GM23248 (cell line): ENCODE results near the gene CFAP300. TPM values are rescaled to one million over a fixed set of nuclear protein-coding genes. Genes with fewer than 3 reads are reported as not detected.
A peak's percentile ranks its signal among the peaks of the same experiment; 100 is the strongest.

ENCODE experiments used
- DNase-seq: peaks from one replicate; pipeline ENCODE4 v3.0.0-alpha.2; 2015
- H2AFZ ChIP-seq: fragments of 200-600 bp; sonication (generic); 2 replicates; pipeline ENCODE4 v1.6.1; 2016; ENCODE audit warnings: antibody characterized with exemption
- H3F3A ChIP-seq: fragments of 200-600 bp; sonication (generic); 2 replicates; pipeline ENCODE4 v1.6.1; 2016; ENCODE audit warnings: mild to moderate bottlenecking, antibody characterized with exemption, mixed run types; ENCODE audit not compliant: insufficient read depth
- H3K27ac ChIP-seq: fragments of 200-600 bp; sonication (generic); 2 replicates; pipeline ENCODE4 v1.5.1; 2016; ENCODE audit warnings: mild to moderate bottlenecking
- H3K27me3 ChIP-seq: fragments of 200-600 bp; sonication (generic); replicated peaks from 2 replicates; pipeline ENCODE4 v1.6.1; 2016; ENCODE audit warnings: mild to moderate bottlenecking; ENCODE audit not compliant: insufficient read depth
- H3K36me3 ChIP-seq: fragments of 200-600 bp; sonication (generic); 2 replicates; pipeline ENCODE4 v1.6.1; 2016; ENCODE audit warnings: low read depth, mild to moderate bottlenecking
- H3K4me1 ChIP-seq: fragments of 200-600 bp; sonication (generic); 2 replicates; pipeline ENCODE4 v1.6.1; 2016; ENCODE audit warnings: mild to moderate bottlenecking; ENCODE audit not compliant: insufficient read depth
- H3K4me2 ChIP-seq: fragments of 200-600 bp; sonication (generic); one replicate; pipeline ENCODE4 v1.6.1; 2016; ENCODE audit warnings: mild to moderate bottlenecking; ENCODE audit not compliant: unreplicated experiment
- H3K4me3 ChIP-seq: fragments of 200-600 bp; sonication (generic); 2 replicates; pipeline ENCODE4 v1.5.1; 2016; ENCODE audit warnings: mild to moderate bottlenecking
- H3K79me2 ChIP-seq: fragments of 200-600 bp; sonication (generic); 2 replicates; pipeline ENCODE4 v1.6.1; 2016; ENCODE audit warnings: mild to moderate bottlenecking; ENCODE audit not compliant: insufficient read depth
- H3K9ac ChIP-seq: fragments of 200-600 bp; sonication (generic); 2 replicates; pipeline ENCODE4 v1.6.1; 2016; ENCODE audit warnings: mild to moderate bottlenecking
- H3K9me2 ChIP-seq: fragments of 200-600 bp; sonication (generic); 2 replicates; pipeline ENCODE4 v1.6.1; 2016; ENCODE audit warnings: mixed run types, mild to moderate bottlenecking, moderate library complexity; ENCODE audit not compliant: insufficient read depth
- H3K9me3 ChIP-seq: fragments of 200-600 bp; sonication (generic); one replicate; pipeline ENCODE4 v1.6.1; 2017; ENCODE audit warnings: low read depth
- H4K20me1 ChIP-seq: fragments of 200-600 bp; sonication (generic); 2 replicates; pipeline ENCODE4 v1.6.0; 2016; ENCODE audit not compliant: insufficient read depth
- EZH2 ChIP-seq: fragments of 200-600 bp; sonication (generic); IDR thresholded peaks from 2 replicates; pipeline ENCODE4 v1.6.1; 2018; ENCODE audit warnings: antibody characterized with exemption, mild to moderate bottlenecking; ENCODE audit not compliant: insufficient read depth, poor library complexity, severe bottlenecking
- EZH2phosphoT487 ChIP-seq: fragments of 200-600 bp; sonication (generic); IDR thresholded peaks from 2 replicates; pipeline ENCODE4 v1.6.1; 2018; ENCODE audit warnings: antibody characterized with exemption, moderate library complexity, mild to moderate bottlenecking, low read depth; ENCODE audit not compliant: insufficient read depth
- WGBS, 2 experiments: methylation state at CpG; one replicate each; pipeline ENCODE4 v1.1.6; 2015 to 2017; ENCODE audit warnings: low lambda C conversion rate in 2 of 2, low coverage in 1 of 2; ENCODE audit errors: missing lambda C conversion rate in 2 of 2; 5-methylcytosine and 5-hydroxymethylcytosine counted together
- in situ Hi-C: fragments of 300-500 bp; cut with MboI; formaldehyde crosslinking; loops from 2 replicates; pipeline ENCODE4 v1.15.0; 2020
- polyA plus RNA-seq: library from polyadenylated mRNA; unstranded; fragments of >200 nt; fragmentation: Nextera tagmentation; extraction: Ambion mirVana; gene quantifications from 2 replicates; pipeline ENCODE4 v1.2.1, GENCODE V29; 2016
- total RNA-seq: library from RNA; depleted of rRNA; stranded (reverse); fragments of >200 nt; shearing (Covaris generic); gene quantifications from 2 replicates; pipeline ENCODE4 v1.2.3, GENCODE V29; 2014

Gene CFAP300
- total and polyA plus RNA-seq, 2 experiments from 2014 or later, result 7.3 to 14.0 TPM

DNA sequence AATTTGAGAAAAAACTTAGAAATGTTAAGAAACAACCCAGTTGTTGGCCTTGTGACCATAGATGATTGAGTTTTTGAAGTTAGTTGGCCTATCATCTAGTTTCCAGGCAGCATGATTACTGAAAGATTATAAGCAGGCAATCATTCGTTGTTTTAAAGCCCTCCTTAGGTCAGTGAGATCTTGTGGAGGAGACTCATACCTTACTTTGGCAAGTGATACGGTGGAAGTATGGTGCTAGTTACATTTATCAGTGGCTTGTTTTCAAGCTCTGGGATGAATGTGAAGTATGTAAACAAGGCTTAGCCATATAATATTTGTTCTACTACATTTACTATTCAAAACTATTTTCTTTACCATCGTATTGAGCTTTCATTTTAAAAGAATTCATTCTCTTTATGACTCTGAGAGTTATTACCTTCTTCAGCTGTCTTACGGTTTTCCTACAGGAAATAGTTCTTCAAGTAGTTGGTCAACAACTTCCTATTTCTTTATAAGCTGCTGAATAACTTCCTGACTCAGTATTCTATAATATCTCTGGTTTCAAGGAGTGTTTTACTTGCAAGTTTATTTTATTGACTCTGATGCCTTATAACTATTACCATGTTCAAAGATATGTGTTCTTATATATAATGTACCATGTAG lies 70.4 kb downstream of the CFAP300 start:
- no peaks in the 10 kb centered on the region for H3K9me3 ChIP-seq
- 0 out of 2 replicates have a peak, but pooled peaks cover 14% of the 10 kb centered on the region for H4K20me1 ChIP-seq
- peak overlapping the region; percentile 17 for H3K9ac ChIP-seq
- no peak overlapping the region for H2AFZ ChIP-seq
- no peaks in the 10 kb centered on the region for H3K9me2 ChIP-seq
- H3K4me1 ChIP-seq, result peaks cover 76% of the 10 kb centered on the region
- H3K4me3 ChIP-seq, result peak overlapping the region; percentile 56
- H3F3A ChIP-seq, result peaks cover 78% of the 10 kb centered on the region
- WGBS, 2 experiments, result 6 to 13% methylated on average over 4 of the region's 4 CpGs
- in situ Hi-C loops, result no loop called here
- H3K27me3 ChIP-seq, result no peaks in the 10 kb centered on the region
- peak; percentile 61 for DNase-seq
- H3K79me2 ChIP-seq, result peaks cover 100% of the 10 kb centered on the region
- H3K4me2 ChIP-seq, result peak overlapping the region; percentile 81
- TF ChIP-seq EZH2 (no peak), EZH2phosphoT487 (no peak)
- peaks cover 5% of the 10 kb centered on the region; the same call in 1 of the 2 replicates for H3K36me3 ChIP-seq
- H3K27ac ChIP-seq, result peak overlapping the region; percentile 53

DNA sequence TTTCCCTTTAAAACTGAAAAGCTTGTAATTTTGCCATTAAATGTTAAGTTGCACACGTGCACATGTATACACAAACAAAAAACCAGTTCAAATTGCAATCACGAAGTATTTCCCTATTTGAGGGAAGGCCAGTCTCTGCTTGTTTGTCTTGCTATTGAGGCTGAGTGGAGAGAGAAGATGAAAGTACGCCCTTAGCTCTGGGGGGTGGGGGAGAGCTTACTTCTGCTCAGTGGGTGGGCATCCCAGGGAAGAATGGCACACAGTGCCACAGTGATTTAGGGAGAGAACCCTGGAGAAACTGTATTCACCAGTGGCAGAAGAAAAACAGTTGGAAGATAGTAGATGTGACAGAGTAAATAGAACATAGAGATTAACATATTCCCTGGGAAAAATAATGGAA lies 71.7 kb downstream of the CFAP300 start:
- H3K9ac ChIP-seq, result no peak overlapping the region
- 0 out of 2 replicates have a peak, but pooled peaks cover 14% of the 10 kb centered on the region for H4K20me1 ChIP-seq
- H3K79me2 ChIP-seq, result peaks cover 100% of the 10 kb centered on the region
- no peak for DNase-seq
- H3K4me2 ChIP-seq, result no peak overlapping the region
- H3K9me3 ChIP-seq, result no peaks in the 10 kb centered on the region
- no peak overlapping the region for H3K4me3 ChIP-seq
- H3K4me1 ChIP-seq, result peaks cover 76% of the 10 kb centered on the region
- peaks cover 68% of the 10 kb centered on the region for H3F3A ChIP-seq
- peaks cover 5% of the 10 kb centered on the region; the same call in 1 of the 2 replicates for H3K36me3 ChIP-seq
- TF ChIP-seq EZH2phosphoT487, result no peak
- TF ChIP-seq EZH2, result no peak
- no peaks in the 10 kb centered on the region for H3K27me3 ChIP-seq
- no peaks in the 10 kb centered on the region for H3K9me2 ChIP-seq
- H2AFZ ChIP-seq, result no peak overlapping the region
- in situ Hi-C loops, result no loop called here
- H3K27ac ChIP-seq, result peak overlapping the region; percentile 62; the same call in 1 of the 2 replicates
- WGBS, 2 experiments, result 66 to 70% methylated on average over 3 of the region's 3 CpGs

GRCh38 chr11:102119997-102120396 lies 72.8 kb downstream of the CFAP300 start:
- Histone ChIP-seq H3K4me2 (peak overlapping the region; percentile 74), H3K9ac (peak overlapping the region; percentile 29), H3K4me3 (peak overlapping the region; percentile 20), H4K20me1 (0 out of 2 replicates have a peak, but pooled peaks cover 14% of the 10 kb centered on the region), H3K27me3 (no peaks in the 10 kb centered on the region), H3K4me1 (peaks cover 66% of the 10 kb centered on the region), H3K9me3 (no peaks in the 10 kb centered on the region), H3K36me3 (no peaks in the 10 kb centered on the region), H3F3A (peaks cover 65% of the 10 kb centered on the region), H3K27ac (peak overlapping the region; percentile 62), H3K9me2 (no peaks in the 10 kb centered on the region), H2AFZ (no peak overlapping the region), H3K79me2 (peaks cover 100% of the 10 kb centered on the region)
- DNase-seq, result peak; percentile 69
- TF ChIP-seq EZH2phosphoT487 (no peak), EZH2 (no peak)
- in situ Hi-C loops, result no loop called here
- WGBS, 2 experiments, result 33 to 38% methylated on average over 4 of the region's 4 CpGs

- Histone ChIP-seq H3K79me2 (peaks cover 100% of the 10 kb centered on the region), H3K27ac (peak overlapping the region; percentile 62), H3K36me3 (no peaks in the 10 kb centered on the region), H3K27me3 (no peaks in the 10 kb centered on the region), H3K4me2 (peak overlapping the region; percentile 74), H3K4me1 (peaks cover 61% of the 10 kb centered on the region), H4K20me1 (0 out of 2 replicates have a peak, but pooled peaks cover 14% of the 10 kb centered on the region), H3K4me3 (peak overlapping the region; percentile 20), H3K9me2 (no peaks in the 10 kb centered on the region), H3K9ac (peak overlapping the region; percentile 29), H3F3A (peaks cover 62% of the 10 kb centered on the region), H2AFZ (no peak overlapping the region), H3K9me3 (no peaks in the 10 kb centered on the region)
- DNase-seq, result peak; percentile 39
- in situ Hi-C loops, result no loop called here
- WGBS, 2 experiments, result 29 to 38% methylated on average over 3 of the region's 3 CpGs
- no peak for TF ChIP-seq EZH2
- no peak for TF ChIP-seq EZH2phosphoT487
These were observed 73.3 kb downstream of the CFAP300 start for GRCh38 chr11:102120437-102120973.
